DND-41 (cell line): ENCODE measurements around the gene SP140.

ENCODE experiments used
- ATAC-seq: fragments of 200-7000 bp; cut with Tn5 transposase; 3 replicates; pipeline ENCODE4 v1.9.1; 2021; ENCODE audit warnings: low read depth; ENCODE audit not compliant: insufficient read depth
- DNase-seq: peaks from one replicate; pipeline ENCODE4 v3.0.0-alpha.2; 2020
- H2AFZ ChIP-seq: 2 replicates; pipeline ENCODE4 v1.6.0; 2012; ENCODE audit warnings: low read depth, low read length
- H3K27ac ChIP-seq: 2 replicates; pipeline ENCODE4 v1.5.1; 2012; ENCODE audit warnings: low read length, inconsistent platforms
- H3K27me3 ChIP-seq: fragments of 200-600 bp; sonication (generic); 2 replicates; pipeline ENCODE4 v1.6.0; 2012; ENCODE audit warnings: low read length, mild to moderate bottlenecking, inconsistent platforms; ENCODE audit not compliant: insufficient read depth, poor library complexity
- H3K36me3 ChIP-seq: 2 replicates; pipeline ENCODE4 v1.5.1; 2012; ENCODE audit warnings: low read length, inconsistent platforms; ENCODE audit not compliant: insufficient read depth
- H3K4me1 ChIP-seq: 2 replicates; pipeline ENCODE4 v1.5.1; 2012; ENCODE audit warnings: mild to moderate bottlenecking, low read length; ENCODE audit not compliant: insufficient read depth
- H3K4me2 ChIP-seq: 2 replicates; pipeline ENCODE4 v1.6.0; 2012; ENCODE audit warnings: mild to moderate bottlenecking, moderate library complexity, low read length, inconsistent platforms; ENCODE audit not compliant: insufficient read depth
- H3K4me3 ChIP-seq, 2 experiments: fragments of 200-600 bp in 1 of 2; shearing (Covaris generic) in 1 of 2; 2 replicates each; pipeline ENCODE4 v1.5.1; 2012 to 2016; ENCODE audit warnings: inconsistent platforms in 2 of 2, low read length in 2 of 2, mild to moderate bottlenecking in 2 of 2, low read depth in 1 of 2, moderate library complexity in 1 of 2
- H3K79me2 ChIP-seq: 2 replicates; pipeline ENCODE4 v1.6.0; 2012; ENCODE audit warnings: low read length, inconsistent platforms; ENCODE audit not compliant: insufficient read depth
- H3K9ac ChIP-seq: 2 replicates; pipeline ENCODE4 v1.6.0; 2012; ENCODE audit warnings: low read depth, mild to moderate bottlenecking, inconsistent platforms, low read length, moderate library complexity
- H3K9me3 ChIP-seq: 2 replicates; pipeline ENCODE4 v1.5.1; 2012; ENCODE audit warnings: low read length, moderate library complexity, mild to moderate bottlenecking, inconsistent platforms; ENCODE audit not compliant: insufficient read depth, severe bottlenecking
- H4K20me1 ChIP-seq: 2 replicates; pipeline ENCODE4 v1.6.0; 2012; ENCODE audit warnings: low read length; ENCODE audit not compliant: insufficient read depth
- CTCF ChIP-seq: IDR thresholded peaks from 2 replicates; pipeline ENCODE4 v1.5.1; 2012; ENCODE audit warnings: borderline replicate concordance, low read length, moderate library complexity, mild to moderate bottlenecking; ENCODE audit not compliant: poor library complexity, severe bottlenecking; ENCODE audit errors: extremely low read depth
- EZH2 ChIP-seq: IDR thresholded peaks from 3 replicates; pipeline ENCODE4 v1.6.1; 2012; ENCODE audit warnings: borderline replicate concordance, low read depth, mild to moderate bottlenecking, moderate library complexity, low read length, inconsistent platforms; ENCODE audit not compliant: severe bottlenecking

SP140 gene

GRCh38 chr2:230179907-230180306 is 45.6 kb upstream of the SP140 start:
- Histone ChIP-seq H3K79me2 (no peaks in the 10 kb centered on the region), H3K9ac (no peak overlapping the region), H3K4me1 (no peaks in the 10 kb centered on the region), H3K4me3 (no peak overlapping the region), H3K4me2 (no peak overlapping the region), H2AFZ (no peak overlapping the region), H3K36me3 (peaks cover 82% of the 10 kb centered on the region), H3K9me3 (no peaks in the 10 kb centered on the region), H3K27ac (no peak overlapping the region), H3K27me3 (no peaks in the 10 kb centered on the region), H4K20me1 (no peaks in the 10 kb centered on the region)
- ATAC-seq (no peak), DNase-seq (no peak)
- no peak for TF ChIP-seq EZH2
- no peak for TF ChIP-seq CTCF

GRCh38 chr2:230181195-230181594 is 44.3 kb upstream of the SP140 start:
- H4K20me1 ChIP-seq = no peaks in the 10 kb centered on the region
- H3K4me2 ChIP-seq = no peak overlapping the region
- ATAC-seq = no peak
- H3K27me3 ChIP-seq = no peaks in the 10 kb centered on the region
- peaks cover 76% of the 10 kb centered on the region for H3K36me3 ChIP-seq
- no peaks in the 10 kb centered on the region for H3K79me2 ChIP-seq
- no peak overlapping the region for H2AFZ ChIP-seq
- no peaks in the 10 kb centered on the region for H3K9me3 ChIP-seq
- H3K9ac ChIP-seq = no peak overlapping the region
- H3K4me1 ChIP-seq = no peaks in the 10 kb centered on the region
- DNase-seq = no peak
- H3K4me3 ChIP-seq = no peak overlapping the region
- no peak overlapping the region for H3K27ac ChIP-seq
- no peak for TF ChIP-seq CTCF
- no peak for TF ChIP-seq EZH2

GRCh38 chr2:230184727-230185578 is 40.6 kb upstream of the SP140 start:
- ATAC-seq = no peak
- no peak overlapping the region for H3K9ac ChIP-seq
- no peak overlapping the region for H3K27ac ChIP-seq

More at GRCh38 chr2:230184727-230185578, 40.6 kb upstream of the SP140 start:
- DNase-seq = no peak
- Histone ChIP-seq H3K36me3 (peaks cover 45% of the 10 kb centered on the region), H3K4me3 (no peak overlapping the region), H3K4me1 (no peaks in the 10 kb centered on the region), H3K27me3 (no peaks in the 10 kb centered on the region), H3K4me2 (no peak overlapping the region), H3K79me2 (no peaks in the 10 kb centered on the region), H3K9me3 (no peaks in the 10 kb centered on the region), H2AFZ (no peak overlapping the region), H4K20me1 (no peaks in the 10 kb centered on the region)
- no peak for TF ChIP-seq EZH2
- TF ChIP-seq CTCF = no peak
